Erythroblast (primary cell): Measurements from ENCODE around the gene TEKT5.

Source experiments
- GATA1 ChIP-seq: IDR thresholded peaks from 2 replicates; pipeline ENCODE4 v1.6.1; 2011; ENCODE audit warnings: low read depth, mild to moderate bottlenecking, control low read depth, low read length, moderate library complexity
- POLR2A ChIP-seq: IDR thresholded peaks from 2 replicates; pipeline ENCODE4 v1.6.1; 2011; ENCODE audit warnings: mild to moderate bottlenecking, low read length

- TF ChIP-seq POLR2A (no peak), GATA1 (no peak)
These were observed 11.6 kb downstream of the TEKT5 start for GRCh38 chr16:10683170-10683569.
